K562 treated with DMSO at 1 percent for 24 hours (cell line): ENCODE measurements around the gene AIDA. TPM values are rescaled to one million over a fixed set of nuclear protein-coding genes. Genes with fewer than 3 reads are reported as not detected.

Experiments used
- total RNA-seq: library from RNA; unstranded; fragments of 300-600 nt; gene quantifications from 2 replicates; pipeline ENCODE4 v1.2.3, GENCODE V29; 2022; ENCODE audit warnings: low read depth; ENCODE audit not compliant: insufficient read depth

AIDA gene, protein sequence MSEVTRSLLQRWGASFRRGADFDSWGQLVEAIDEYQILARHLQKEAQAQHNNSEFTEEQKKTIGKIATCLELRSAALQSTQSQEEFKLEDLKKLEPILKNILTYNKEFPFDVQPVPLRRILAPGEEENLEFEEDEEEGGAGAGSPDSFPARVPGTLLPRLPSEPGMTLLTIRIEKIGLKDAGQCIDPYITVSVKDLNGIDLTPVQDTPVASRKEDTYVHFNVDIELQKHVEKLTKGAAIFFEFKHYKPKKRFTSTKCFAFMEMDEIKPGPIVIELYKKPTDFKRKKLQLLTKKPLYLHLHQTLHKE
- total RNA-seq = 30.9 and 36.5 TPM in 2 replicates

DNA sequence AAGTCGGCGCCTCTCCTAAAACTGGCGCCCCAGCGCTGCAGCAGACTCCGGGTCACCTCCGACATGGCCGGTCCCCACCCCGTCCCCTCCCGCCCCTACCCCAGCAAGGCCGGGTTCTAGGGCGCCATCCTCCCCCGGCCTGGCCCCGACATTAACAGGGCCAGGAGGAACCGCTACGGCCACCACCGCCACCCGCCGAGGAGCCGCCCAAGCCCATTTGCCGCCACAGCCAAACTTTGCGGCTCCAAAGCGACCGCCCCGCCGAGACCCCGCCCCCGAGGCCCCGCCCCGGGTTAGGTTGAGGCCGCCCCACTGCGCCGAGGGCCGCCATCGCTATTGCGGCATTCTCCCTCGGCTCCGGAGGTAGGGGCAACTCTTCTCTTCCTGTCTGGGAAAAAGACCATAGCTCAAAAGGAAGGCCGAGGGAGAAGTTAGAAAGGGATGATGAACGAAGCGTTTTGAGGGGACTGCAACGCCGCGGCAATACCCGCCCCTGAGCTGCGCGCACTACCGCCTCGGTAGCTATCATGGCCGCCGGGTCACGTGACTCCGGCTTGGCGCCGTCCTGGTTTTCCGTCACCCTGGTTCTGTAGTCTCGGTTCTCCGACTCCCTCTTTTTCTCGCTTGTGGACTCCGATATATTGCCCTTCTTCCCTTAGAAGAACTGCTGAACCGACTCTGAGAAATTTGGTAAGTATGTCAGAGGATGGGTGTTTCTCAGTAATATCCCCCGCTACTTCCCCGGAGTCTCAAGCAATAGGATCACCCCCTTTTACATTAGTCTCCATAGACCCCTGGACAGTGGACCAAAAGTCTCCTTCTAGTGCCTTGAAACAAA, at the start of gene AIDA, which contains the start of gene BROX:
AIDA (minus strand) TSS at position 239 of the 838 bp plus-strand sequence; CDS start at position 65, 174 bp downstream.
BROX (plus strand) TSS at position 312 of the 838 bp plus-strand sequence. CDS start 3,136 bp downstream, outside the sequence.

DNA sequence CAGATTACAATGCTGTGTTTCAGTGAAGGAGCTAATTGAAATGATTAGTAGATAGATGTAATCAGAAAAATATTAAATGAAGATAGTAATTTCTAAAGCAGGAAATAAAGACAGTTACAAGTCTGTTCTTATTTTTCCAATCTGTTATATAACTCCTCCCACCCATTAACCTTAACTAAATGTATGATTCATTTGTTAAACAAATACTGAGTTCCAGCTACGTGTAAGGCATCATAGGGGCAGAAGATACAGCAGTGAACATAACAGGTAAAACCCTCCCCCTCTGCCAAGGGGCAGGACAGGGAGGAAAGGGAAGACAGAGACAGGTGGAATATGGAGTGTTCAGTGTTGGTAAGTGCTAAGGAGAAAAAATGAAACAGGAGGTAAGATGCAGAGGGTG, 24.7 kb upstream of the AIDA start, which contains the start of gene FAM177B:
FAM177B (plus strand) TSS at position 231 of the 400 bp plus-strand sequence. CDS start 9,344 bp downstream, outside the sequence.

Other genes with a start within 250 kb of the AIDA start
- 0.38 TPM in 1 of 2 replicates, not detected in the other for gene HHIPL2, start 164.4 kb downstream of the AIDA start, total RNA-seq
- 3.7 and 4.1 TPM in 2 replicates for gene TAF1A, start 122.6 kb downstream of the AIDA start, total RNA-seq
- gene MIA3, start 94.4 kb downstream of the AIDA start, total RNA-seq = 35.0 and 48.2 TPM in 2 replicates
- gene BROX, start 73 bp upstream of the AIDA start, total RNA-seq = 22.2 and 23.9 TPM in 2 replicates
- not detected in 2 replicates for gene FAM177B, start 24.7 kb upstream of the AIDA start, total RNA-seq
- 0.81 and 1.0 TPM in 2 replicates for gene DISP1, start 102.5 kb upstream of the AIDA start, total RNA-seq